ENCODE measurements around the gene SHISA5. TPM values are rescaled to one million over a fixed set of nuclear protein-coding genes. Genes with fewer than 3 reads are reported as not detected.

Gene SHISA5
- total RNA-seq, 1 experiment from 2014 or later: 174 TPM

- H2BK12ac ChIP-seq (ENCODE audit: insufficient read length, low read depth, low read length): no peak overlapping the region
- H3K4me1 ChIP-seq (ENCODE audit: insufficient read depth, low read length): no peaks in the 10 kb centered on the region
- H4K8ac ChIP-seq (replicated peaks; ENCODE audit: insufficient read length, low read depth, low read length): no peak overlapping the region
- H3K23ac ChIP-seq (ENCODE audit: insufficient read length, low read depth, low read length): no peak overlapping the region
- no peak overlapping the region for H4K5ac ChIP-seq (ENCODE audit: insufficient read length, low read depth, low read length)
- no peak overlapping the region for H2BK20ac ChIP-seq (ENCODE audit: low read depth, low read length, poor library complexity, severe bottlenecking)
- H3K56ac ChIP-seq (ENCODE audit: insufficient read length, low read depth, low read length): no peak overlapping the region
- H3K4ac ChIP-seq (ENCODE audit: low read depth, low read length): no peak overlapping the region
- Mint-ChIP-seq H3K9me3 (no peaks in the 10 kb centered on the region; a peak in 1 of 5 replicates), H3K27me3 (ENCODE audit: low read depth) (no peaks in the 10 kb centered on the region; the same call in 1 of the 2 replicates), H3K36me3 (ENCODE audit: insufficient read depth in 1 of 3, low read depth in 3 of 3) (peaks cover 13 to 32% (median 32%) of the 10 kb centered on the region in 3 experiments), H3K27ac (peak overlapping the region; percentile 34 to 81 (median 65); a peak in 4 of 7 replicates), H3K4me3 (no peak overlapping the region), H3K4me1 (peaks cover 22 to 32% of the 10 kb centered on the region in 2 experiments)
- H3K14ac ChIP-seq (ENCODE audit: insufficient read depth, low read length): no peak overlapping the region
- no peaks in the 10 kb centered on the region for H3K9me3 ChIP-seq (ENCODE audit: control insufficient read depth, low read depth, low read length)
- peaks cover 5% of the 10 kb centered on the region for H3K23me2 ChIP-seq (ENCODE audit: insufficient read length, low read depth, low read length, poor library complexity, severe bottlenecking)
- H3K79me1 ChIP-seq (ENCODE audit: insufficient read depth, low read depth, low read length, poor library complexity, severe bottlenecking): no peaks in the 10 kb centered on the region
- H3K18ac ChIP-seq (ENCODE audit: insufficient read length, low read depth, low read length): no peak overlapping the region
- no peak overlapping the region for H3K27ac ChIP-seq (ENCODE audit: insufficient read length, low read depth, low read length)
- no peak overlapping the region for H2AFZ ChIP-seq (ENCODE audit: low read length)
- H3K9ac ChIP-seq (ENCODE audit: extremely low read depth, insufficient read length, low read length): no peak overlapping the region
- H4K20me1 ChIP-seq (ENCODE audit: control insufficient read depth, insufficient read depth, insufficient read length): no peaks in the 10 kb centered on the region
- whole genome bisulfite sequencing (ENCODE audit: extremely low coverage, insufficient read length, low lambda C conversion rate): no CpG with 5 or more reads among the region's 8 CpGs
- no peak overlapping the region for H4K91ac ChIP-seq (ENCODE audit: insufficient read length, low read depth, low read length)
- H2BK5ac ChIP-seq (ENCODE audit: insufficient read length, low read length): no peak overlapping the region
- H3K79me2 ChIP-seq (ENCODE audit: insufficient read depth, low read length): no peaks in the 10 kb centered on the region; the same call in 1 of the 2 replicates
- no peak for DNase-seq
- no peak overlapping the region for H2AK5ac ChIP-seq (ENCODE audit: insufficient read length, low read length)
- no peak overlapping the region for H3T11ph ChIP-seq (ENCODE audit: low read length)
- no peak overlapping the region for H2BK120ac ChIP-seq (ENCODE audit: low read depth, low read length, poor library complexity, severe bottlenecking)
- H3K4me2 ChIP-seq (ENCODE audit: insufficient read depth, insufficient read length, low read length): no peak overlapping the region
- TF ChIP-seq CTCF (conservative IDR thresholded peaks at IDR 0.05): no peak
- no peak overlapping the region for H2BK15ac ChIP-seq (ENCODE audit: low read depth, low read length)
- H3K27me3 ChIP-seq (ENCODE audit: insufficient read depth, low read length): no peaks in the 10 kb centered on the region
Measured at GRCh38 chr3:48468329-48468731, 35.6 kb downstream of the SHISA5 start.

Data from H9 (cell line).